Parathyroid adenoma (tissue), 2 donors: ENCODE measurements around the gene MMP11.

Experiments
- H2AFZ ChIP-seq: fragments of 300-600 bp; sonication (generic); one replicate; pipeline ENCODE4 v1.7.0; 2017; ENCODE audit warnings: antibody characterized with exemption, mild to moderate bottlenecking
- H3K27ac ChIP-seq: fragments of 300-600 bp; sonication (generic); one replicate; pipeline ENCODE4 v1.7.0; 2017
- H3K27me3 ChIP-seq: fragments of 300-600 bp; sonication (generic); one replicate; pipeline ENCODE4 v1.7.0; 2017; ENCODE audit warnings: low read length; ENCODE audit not compliant: control insufficient read depth, insufficient read depth
- H3K36me3 ChIP-seq: fragments of 300-600 bp; sonication (generic); one replicate; pipeline ENCODE4 v1.7.0; 2017; ENCODE audit warnings: low read length; ENCODE audit not compliant: control insufficient read depth, insufficient read depth
- H3K4me1 ChIP-seq: fragments of 300-600 bp; sonication (generic); one replicate; pipeline ENCODE4 v1.7.0; 2017; ENCODE audit warnings: control low read depth
- H3K4me2 ChIP-seq: fragments of 300-600 bp; sonication (generic); one replicate; pipeline ENCODE4 v1.7.0; 2017; ENCODE audit warnings: low read length
- H3K4me3 ChIP-seq: fragments of 300-600 bp; sonication (generic); one replicate; pipeline ENCODE4 v1.7.0; 2017; ENCODE audit warnings: low read depth, low read length
- H3K79me2 ChIP-seq: fragments of 300-600 bp; sonication (generic); one replicate; pipeline ENCODE4 v1.7.0; 2017; ENCODE audit warnings: control low read depth
- H3K9ac ChIP-seq: fragments of 300-600 bp; sonication (generic); one replicate; pipeline ENCODE4 v1.7.0; 2017; ENCODE audit warnings: mild to moderate bottlenecking
- H3K9me3 ChIP-seq: fragments of 300-600 bp; sonication (generic); one replicate; pipeline ENCODE4 v1.7.0; 2017; ENCODE audit warnings: low read length; ENCODE audit not compliant: control insufficient read depth
- TF ChIP-seq, protein P1 (sequence below): fragments of 300-600 bp; sonication (generic); IDR thresholded peaks from one replicate; pipeline ENCODE4 v1.7.0; 2017; ENCODE audit warnings: antibody characterized with exemption, mild to moderate bottlenecking
- donor health status: primary hyperparathyroidism.

The MMP11 gene

DNA sequence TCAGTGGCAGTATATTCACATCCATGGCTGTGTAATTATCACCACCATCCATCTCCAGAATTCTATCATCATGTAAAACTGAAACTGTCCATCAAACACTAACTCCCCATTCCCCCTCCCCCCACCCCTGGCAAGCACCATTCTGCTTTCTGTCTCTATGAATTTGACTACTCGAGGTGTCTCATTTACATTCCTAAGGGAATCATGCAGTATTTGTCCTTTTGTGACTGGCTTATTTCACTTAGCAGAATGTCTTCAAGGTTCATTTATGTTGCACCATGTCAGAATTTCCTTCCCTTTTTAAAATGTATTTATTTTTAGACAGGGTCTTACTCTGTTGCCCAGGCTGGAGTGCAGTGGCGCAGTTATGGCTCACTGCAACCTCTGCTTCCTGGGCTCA is 45.9 kb downstream of the MMP11 start:
- Histone ChIP-seq H3K4me1 (no peaks in the 10 kb centered on the region), H3K9ac (no peak overlapping the region), H3K27me3 (no peaks in the 10 kb centered on the region), H3K79me2 (no peaks in the 10 kb centered on the region), H3K4me3 (no peak overlapping the region), H2AFZ (no peak overlapping the region), H3K9me3 (no peaks in the 10 kb centered on the region), H3K27ac (no peak overlapping the region), H3K4me2 (no peak overlapping the region), H3K36me3 (no peaks in the 10 kb centered on the region)
- TF ChIP-seq, protein P1, sequence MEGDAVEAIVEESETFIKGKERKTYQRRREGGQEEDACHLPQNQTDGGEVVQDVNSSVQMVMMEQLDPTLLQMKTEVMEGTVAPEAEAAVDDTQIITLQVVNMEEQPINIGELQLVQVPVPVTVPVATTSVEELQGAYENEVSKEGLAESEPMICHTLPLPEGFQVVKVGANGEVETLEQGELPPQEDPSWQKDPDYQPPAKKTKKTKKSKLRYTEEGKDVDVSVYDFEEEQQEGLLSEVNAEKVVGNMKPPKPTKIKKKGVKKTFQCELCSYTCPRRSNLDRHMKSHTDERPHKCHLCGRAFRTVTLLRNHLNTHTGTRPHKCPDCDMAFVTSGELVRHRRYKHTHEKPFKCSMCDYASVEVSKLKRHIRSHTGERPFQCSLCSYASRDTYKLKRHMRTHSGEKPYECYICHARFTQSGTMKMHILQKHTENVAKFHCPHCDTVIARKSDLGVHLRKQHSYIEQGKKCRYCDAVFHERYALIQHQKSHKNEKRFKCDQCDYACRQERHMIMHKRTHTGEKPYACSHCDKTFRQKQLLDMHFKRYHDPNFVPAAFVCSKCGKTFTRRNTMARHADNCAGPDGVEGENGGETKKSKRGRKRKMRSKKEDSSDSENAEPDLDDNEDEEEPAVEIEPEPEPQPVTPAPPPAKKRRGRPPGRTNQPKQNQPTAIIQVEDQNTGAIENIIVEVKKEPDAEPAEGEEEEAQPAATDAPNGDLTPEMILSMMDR: no peak

DNA sequence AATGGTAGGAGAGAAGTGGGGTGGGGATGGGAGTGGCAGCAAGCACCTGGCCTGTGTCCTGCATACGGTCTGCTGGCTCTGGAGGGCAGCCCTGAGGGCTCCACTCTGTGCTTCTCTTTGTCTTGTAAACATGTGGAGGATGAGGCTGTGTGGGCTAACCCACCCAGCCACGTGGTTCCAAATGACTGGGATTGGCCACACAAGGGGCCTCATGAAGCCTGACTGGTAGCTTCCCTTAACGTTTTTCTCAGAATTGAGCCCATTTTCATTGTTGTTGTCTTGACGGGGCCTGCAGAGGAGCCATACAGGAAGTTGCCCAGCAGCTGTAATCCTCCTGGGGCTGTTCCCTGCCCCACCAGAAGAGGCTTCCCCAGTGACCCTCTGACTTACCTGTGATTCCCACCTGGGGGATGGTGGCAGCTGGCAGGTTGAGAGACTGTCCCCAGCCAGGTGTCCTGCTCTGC is 48.1 kb downstream of the MMP11 start:
- Histone ChIP-seq H3K4me3 (no peak overlapping the region), H3K4me1 (no peaks in the 10 kb centered on the region), H3K9ac (no peak overlapping the region), H2AFZ (no peak overlapping the region), H3K4me2 (no peak overlapping the region), H3K9me3 (no peaks in the 10 kb centered on the region), H3K36me3 (no peaks in the 10 kb centered on the region), H3K79me2 (no peaks in the 10 kb centered on the region), H3K27me3 (no peaks in the 10 kb centered on the region), H3K27ac (no peak overlapping the region)
- TF ChIP-seq, protein P1: no peak

DNA sequence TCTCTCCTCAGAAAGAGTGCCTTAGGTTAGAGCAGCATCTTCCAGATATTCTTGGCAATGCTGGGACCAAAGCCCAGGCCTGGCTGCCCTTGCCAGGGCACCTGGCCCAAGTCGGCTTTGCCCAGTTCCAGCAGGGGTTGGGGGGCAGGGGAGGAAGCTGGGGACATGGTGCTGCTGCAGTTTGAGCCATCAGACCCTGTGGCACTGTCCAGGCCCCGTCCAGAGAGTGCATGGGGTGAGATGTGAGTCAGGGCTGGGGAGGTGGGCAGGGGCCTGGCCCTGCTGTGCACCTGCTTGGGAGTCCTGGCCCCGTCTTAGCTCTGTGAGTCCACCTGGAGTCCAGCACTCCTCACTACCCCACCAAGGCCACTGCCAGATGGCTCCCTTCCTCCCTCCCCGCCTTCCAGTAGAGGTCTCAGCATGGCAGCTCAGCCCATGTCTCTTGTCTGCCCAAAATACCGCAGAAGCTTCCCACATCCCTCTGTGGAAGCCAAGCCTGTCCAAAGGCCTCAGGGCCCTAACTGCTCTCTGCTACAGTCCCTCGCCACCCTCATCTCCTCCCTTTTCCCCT is 49.5 kb downstream of the MMP11 start:
- Histone ChIP-seq H3K27ac (no peak overlapping the region), H3K4me1 (no peaks in the 10 kb centered on the region), H3K27me3 (no peaks in the 10 kb centered on the region), H3K4me3 (no peak overlapping the region), H3K9me3 (no peaks in the 10 kb centered on the region), H3K9ac (no peak overlapping the region), H3K79me2 (no peaks in the 10 kb centered on the region), H2AFZ (no peak overlapping the region), H3K4me2 (no peak overlapping the region), H3K36me3 (no peaks in the 10 kb centered on the region)
- TF ChIP-seq, protein P1: no peak

DNA sequence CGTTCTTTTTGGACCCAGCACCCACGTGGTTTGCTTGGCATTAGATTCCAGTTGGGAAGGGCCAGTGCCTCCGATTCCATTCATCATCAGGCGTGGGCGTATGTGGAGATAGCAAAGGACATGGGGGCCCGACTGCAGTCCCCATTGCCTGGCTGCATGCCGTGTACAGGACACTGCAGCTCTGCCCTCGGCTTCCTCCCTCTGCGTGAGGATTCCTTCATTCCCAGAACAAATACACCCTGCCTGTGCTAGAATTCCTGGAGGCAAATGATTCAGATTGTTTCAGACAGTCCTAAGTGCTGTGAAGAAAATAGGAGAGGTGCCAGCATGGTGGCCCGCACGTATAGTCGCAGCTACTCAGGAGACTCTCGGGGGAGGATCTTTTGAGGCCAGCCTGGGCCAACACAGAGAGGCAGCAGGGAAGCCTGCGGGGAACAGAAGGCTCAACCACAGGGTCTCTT is 50.7 kb downstream of the MMP11 start:
- TF ChIP-seq, protein P1: no peak
- H3K9me3 ChIP-seq: no peaks in the 10 kb centered on the region
- H3K4me3 ChIP-seq: no peak overlapping the region
- H3K4me1 ChIP-seq: no peaks in the 10 kb centered on the region
- H3K4me2 ChIP-seq: no peak overlapping the region
- no peaks in the 10 kb centered on the region for H3K36me3 ChIP-seq
- H3K79me2 ChIP-seq: no peaks in the 10 kb centered on the region
- H3K27me3 ChIP-seq: no peaks in the 10 kb centered on the region
- H3K9ac ChIP-seq: no peak overlapping the region
- H2AFZ ChIP-seq: no peak overlapping the region
- H3K27ac ChIP-seq: no peak overlapping the region
